Activated naive CD4-positive, alpha-beta T cell treated with anti-CD3 and anti-CD28 coated beads, Interleukin-2, amount 50 U/mL, for 16 hours (primary cell): ENCODE measurements around the gene GIMAP2.

Source experiments
- DNase-seq: peaks from one replicate; pipeline ENCODE4 v3.0.0-alpha.2; 2020

GIMAP2 gene

GRCh38 chr7:150735596-150736358, 50.3 kb downstream of the GIMAP2 start:
- no peak for DNase-seq

- no peak for DNase-seq
Observed at GRCh38 chr7:150736864-150737263, 51.4 kb downstream of the GIMAP2 start.

- DNase-seq: peak; percentile 64
Observed at GRCh38 chr7:150737265-150738055, 52.0 kb downstream of the GIMAP2 start, which contains the start of gene GIMAP5. Gene GIMAP5 (plus strand): TSS chr7:150737418. CDS start chr7:150740885, 3,467 bp downstream.

- no peak for DNase-seq
Observed at GRCh38 chr7:150738092-150738491, 52.6 kb downstream of the GIMAP2 start.

- DNase-seq: no peak
Observed at GRCh38 chr7:150738591-150739001, 53.1 kb downstream of the GIMAP2 start.

- DNase-seq: no peak
Observed at GRCh38 chr7:150739033-150739432, 53.5 kb downstream of the GIMAP2 start.

GRCh38 chr7:150740053-150740452, 54.5 kb downstream of the GIMAP2 start:
- no peak for DNase-seq

GRCh38 chr7:150742286-150742968, 56.9 kb downstream of the GIMAP2 start:
- no peak for DNase-seq
